GM06990 (cell line): ENCODE data around the gene PITRM1.

Source experiments
- DNase-seq: peaks from one replicate; pipeline ENCODE4 v3.0.0-alpha.2; 2011; ENCODE audit not compliant: insufficient read length; ENCODE audit errors: extremely low read depth
- H3K27me3 ChIP-seq: replicated peaks from 2 replicates; pipeline ENCODE4 v1.6.0; 2011; ENCODE audit warnings: low read length; ENCODE audit not compliant: control insufficient read depth, insufficient read depth
- H3K36me3 ChIP-seq: 2 replicates; pipeline ENCODE4 v1.5.1; 2011; ENCODE audit warnings: low read length; ENCODE audit not compliant: control insufficient read depth, insufficient read depth
- H3K4me3 ChIP-seq: replicated peaks from 2 replicates; pipeline ENCODE4 v1.5.1; 2011; ENCODE audit warnings: low read depth, mild to moderate bottlenecking, control low read depth, low read length
- CTCF ChIP-seq: IDR thresholded peaks from 2 replicates; pipeline ENCODE4 v1.5.1; 2011; ENCODE audit warnings: low read length, control low read depth, mild to moderate bottlenecking, inconsistent platforms; ENCODE audit not compliant: insufficient read depth, poor library complexity, severe bottlenecking

Gene PITRM1

GRCh38 chr10:3149918-3150317 lies 22.7 kb downstream of the PITRM1 start:
- Histone ChIP-seq H3K27me3 (no peaks in the 10 kb centered on the region), H3K36me3 (peaks cover 24% of the 10 kb centered on the region), H3K4me3 (no peak overlapping the region)
- TF ChIP-seq CTCF: no peak
- DNase-seq: no peak

GRCh38 chr10:3148994-3149393 lies 23.6 kb downstream of the PITRM1 start:
- no peak for DNase-seq
- Histone ChIP-seq H3K4me3 (no peak overlapping the region), H3K27me3 (no peaks in the 10 kb centered on the region), H3K36me3 (peaks cover 26% of the 10 kb centered on the region)
- no peak for TF ChIP-seq CTCF

DNA sequence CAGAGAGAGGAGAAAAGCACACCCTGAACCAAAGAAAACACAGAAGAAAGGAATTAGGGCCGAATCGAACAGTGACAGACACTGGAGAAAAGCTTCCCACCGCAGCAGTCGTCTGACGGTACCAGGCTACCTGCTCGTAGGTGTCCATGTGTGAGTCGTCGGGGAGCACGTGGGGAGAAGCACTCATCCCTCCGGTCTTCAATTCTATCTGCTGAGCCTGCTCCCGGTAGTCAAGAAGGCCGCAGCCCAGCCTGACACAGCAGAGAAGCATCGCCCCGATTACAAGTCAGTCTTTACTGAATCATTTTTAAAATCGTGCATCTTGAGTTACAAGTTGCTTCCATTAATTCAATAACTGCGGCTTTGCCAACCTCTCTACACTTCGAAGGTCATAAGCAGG lies 24.5 kb downstream of the PITRM1 start:
- DNase-seq: no peak
- Histone ChIP-seq H3K4me3 (no peak overlapping the region), H3K36me3 (peaks cover 33% of the 10 kb centered on the region), H3K27me3 (no peaks in the 10 kb centered on the region)
- no peak for TF ChIP-seq CTCF

- no peaks in the 10 kb centered on the region for H3K27me3 ChIP-seq
- TF ChIP-seq CTCF: no peak
- no peak for DNase-seq
- H3K36me3 ChIP-seq: peaks cover 39% of the 10 kb centered on the region
- no peak overlapping the region for H3K4me3 ChIP-seq
These were observed 25.3 kb downstream of the PITRM1 start for GRCh38 chr10:3147117-3147820.

DNA sequence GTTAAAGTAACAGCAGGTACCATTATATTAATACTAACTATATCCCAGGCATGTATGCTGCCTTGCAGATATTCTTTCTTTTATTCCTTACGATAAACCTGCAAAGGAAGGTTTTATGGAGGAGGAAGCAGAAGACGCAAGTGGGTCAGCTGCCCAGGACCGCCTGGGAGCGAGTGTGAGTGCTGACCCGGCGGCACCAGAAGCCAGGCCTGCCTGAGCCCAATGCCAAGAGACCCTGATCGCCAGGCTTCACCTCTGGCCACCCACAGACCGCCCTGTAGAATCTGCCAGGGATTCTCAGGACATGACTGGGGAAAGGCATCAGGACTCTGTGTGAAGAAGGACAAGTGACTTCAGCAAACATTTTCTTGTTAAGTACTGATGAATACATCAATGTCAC lies 26.3 kb downstream of the PITRM1 start:
- Histone ChIP-seq H3K36me3 (peaks cover 41% of the 10 kb centered on the region), H3K4me3 (no peak overlapping the region), H3K27me3 (no peaks in the 10 kb centered on the region)
- no peak for DNase-seq
- no peak for TF ChIP-seq CTCF

- Histone ChIP-seq H3K27me3 (no peaks in the 10 kb centered on the region), H3K4me3 (no peak overlapping the region), H3K36me3 (peaks cover 43% of the 10 kb centered on the region)
- TF ChIP-seq CTCF: no peak
- no peak for DNase-seq
These were observed 27.2 kb downstream of the PITRM1 start for GRCh38 chr10:3145366-3145765.
